Activated CD8-positive, alpha-beta memory T cell treated with anti-CD3 and anti-CD28 coated beads, Interleukin-2, amount 10 ng/mL, durations not matched to agents 7 days and 5 days (primary cell): Measurements from ENCODE around the gene DACT3. TPM values are rescaled to one million over a fixed set of nuclear protein-coding genes. Genes with fewer than 3 reads are reported as not detected.

Source experiments
- ATAC-seq: fragments of 150-1000 bp; cut with Tn5 transposase; one replicate; pipeline ENCODE4 v1.10.0; 2021; ENCODE audit warnings: moderate library complexity
- CTCF ChIA-PET: fragments of 350-600 bp; sonication (Branson Sonifier 250); formaldehyde crosslinking; loops from one replicate; lab custom pipeline; 2021; ENCODE audit warnings: antibody characterized with exemption; lab: Charles Lee
- DNase-seq: peaks from one replicate; pipeline ENCODE4 v3.0.0-alpha.2; 2020
- H3K27ac Mint-ChIP-seq: one replicate; pipeline ENCODE4 v1.8.0; 2021; ENCODE audit warnings: mild to moderate bottlenecking, mixed read lengths
- H3K27me3 Mint-ChIP-seq: one replicate; pipeline ENCODE4 v1.8.0; 2021; ENCODE audit warnings: mixed read lengths
- H3K36me3 Mint-ChIP-seq: one replicate; pipeline ENCODE4 v1.8.0; 2021; ENCODE audit warnings: mild to moderate bottlenecking, mixed read lengths
- H3K4me1 Mint-ChIP-seq: one replicate; pipeline ENCODE4 v1.8.0; 2021; ENCODE audit warnings: mixed read lengths
- H3K4me3 Mint-ChIP-seq: one replicate; pipeline ENCODE4 v1.8.0; 2021; ENCODE audit warnings: mild to moderate bottlenecking, moderate library complexity, mixed read lengths
- H3K9me3 Mint-ChIP-seq: one replicate; pipeline ENCODE4 v1.8.0; 2022; ENCODE audit warnings: low read depth, mixed read lengths
- total RNA-seq, 2 experiments: library from RNA; stranded (reverse); gene quantifications; one replicate each; pipeline ENCODE4 v1.2.3, GENCODE V29; 2021

DACT3 gene, protein sequence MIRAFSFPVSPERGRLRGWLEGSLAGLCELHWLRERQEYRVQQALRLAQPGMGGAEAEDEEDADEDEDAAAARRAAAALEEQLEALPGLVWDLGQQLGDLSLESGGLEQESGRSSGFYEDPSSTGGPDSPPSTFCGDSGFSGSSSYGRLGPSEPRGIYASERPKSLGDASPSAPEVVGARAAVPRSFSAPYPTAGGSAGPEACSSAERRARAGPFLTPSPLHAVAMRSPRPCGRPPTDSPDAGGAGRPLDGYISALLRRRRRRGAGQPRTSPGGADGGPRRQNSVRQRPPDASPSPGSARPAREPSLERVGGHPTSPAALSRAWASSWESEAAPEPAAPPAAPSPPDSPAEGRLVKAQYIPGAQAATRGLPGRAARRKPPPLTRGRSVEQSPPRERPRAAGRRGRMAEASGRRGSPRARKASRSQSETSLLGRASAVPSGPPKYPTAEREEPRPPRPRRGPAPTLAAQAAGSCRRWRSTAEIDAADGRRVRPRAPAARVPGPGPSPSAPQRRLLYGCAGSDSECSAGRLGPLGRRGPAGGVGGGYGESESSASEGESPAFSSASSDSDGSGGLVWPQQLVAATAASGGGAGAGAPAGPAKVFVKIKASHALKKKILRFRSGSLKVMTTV
- total RNA-seq = 1 to 10 TPM in 1 of 2 experiments, under 1 TPM in 1; 0.12 to 1.2 TPM

- CTCF ChIA-PET = interaction anchor here (0.9 to 6.8 kb wide), 26 partner anchors 10 to 352 kb away, joined by 3 to 169 read pairs (median 8); partner anchors contain the start of genes CALM3 and GNG8
- peaks cover 37% of the 10 kb centered on the region for H3K27me3 Mint-ChIP-seq
- H3K4me1 Mint-ChIP-seq = peaks cover 17% of the 10 kb centered on the region
- H3K36me3 Mint-ChIP-seq = no peaks in the 10 kb centered on the region
- ATAC-seq = peak; percentile 94
- peak within 1 kb of the TSS; percentile 76 for H3K27ac Mint-ChIP-seq
- DNase-seq = peak; percentile 100
- H3K9me3 Mint-ChIP-seq = no peaks in the 10 kb centered on the region
- H3K4me3 Mint-ChIP-seq = peak within 1 kb of the TSS; percentile 67
These were observed at the start of gene DACT3 for GRCh38 chr19:46661020-46661731. Gene DACT3, minus strand, starts transcription at chr19:46661182. Its CDS starts 118 bp downstream, at chr19:46661064.

GRCh38 chr19:46710687-46711086 is 49.7 kb upstream of the DACT3 start:
- H3K9me3 Mint-ChIP-seq = no peaks in the 10 kb centered on the region
- H3K27ac Mint-ChIP-seq = no peak overlapping the region
- H3K36me3 Mint-ChIP-seq = peaks cover 57% of the 10 kb centered on the region
- ATAC-seq (no peak), DNase-seq (no peak)
- H3K4me1 Mint-ChIP-seq = peaks cover 18% of the 10 kb centered on the region
- CTCF ChIA-PET = interaction anchor here (1.1 to 1.4 kb wide), 5 partner anchors 13 to 48 kb away, joined by 4 to 6 read pairs (median 4); no protein-coding TSS in a partner anchor
- H3K4me3 Mint-ChIP-seq = no peak overlapping the region
- H3K27me3 Mint-ChIP-seq = no peaks in the 10 kb centered on the region

GRCh38 chr19:46704379-46705076 is 43.5 kb upstream of the DACT3 start:
- CTCF ChIA-PET = interaction anchor here (0.6 to 6.2 kb wide), 27 partner anchors 10 to 914 kb away, joined by 3 to 86 read pairs (median 4); partner anchors contain the start of genes DACT3 and PRKD2
- no peaks in the 10 kb centered on the region for H3K27me3 Mint-ChIP-seq
- H3K4me3 Mint-ChIP-seq = no peak overlapping the region
- H3K36me3 Mint-ChIP-seq = peaks cover 50% of the 10 kb centered on the region
- H3K4me1 Mint-ChIP-seq = peaks cover 6% of the 10 kb centered on the region
- H3K27ac Mint-ChIP-seq = peak overlapping the region; percentile 67
- DNase-seq (peak; percentile 90), ATAC-seq (peak; percentile 88)
- H3K9me3 Mint-ChIP-seq = no peaks in the 10 kb centered on the region

DNA sequence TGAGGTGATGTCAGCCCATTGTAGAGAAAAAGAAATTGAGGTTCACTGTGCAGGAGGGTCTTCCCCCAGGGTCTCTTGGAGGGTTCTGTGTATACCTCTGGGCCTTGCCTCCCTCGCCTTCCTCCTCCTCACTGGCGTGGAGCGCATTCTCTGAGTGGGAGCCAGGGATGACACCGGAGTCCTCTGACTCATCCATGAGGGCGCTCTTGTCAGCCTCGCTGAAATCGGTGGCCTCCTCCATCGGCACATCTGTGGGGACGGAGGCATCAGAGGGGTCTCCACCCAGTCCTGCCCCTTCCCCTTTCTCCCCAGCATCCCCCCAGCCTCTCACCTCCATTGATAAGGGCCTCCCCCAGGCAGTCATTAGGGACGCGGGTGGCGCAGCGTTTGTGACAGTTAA is 39.7 kb upstream of the DACT3 start:
- Mint-ChIP-seq H3K4me3 (no peak overlapping the region), H3K9me3 (no peaks in the 10 kb centered on the region), H3K27me3 (no peaks in the 10 kb centered on the region), H3K36me3 (peaks cover 55% of the 10 kb centered on the region), H3K27ac (no peak overlapping the region), H3K4me1 (peaks cover 3% of the 10 kb centered on the region)
- DNase-seq (no peak), ATAC-seq (no peak)
- CTCF ChIA-PET = interaction anchor here (1.0 kb wide), 1 partner anchor 53 kb away, joined by 3 read pairs; no protein-coding TSS in a partner anchor

GRCh38 chr19:46698395-46699321 is 37.7 kb upstream of the DACT3 start:
- no peaks in the 10 kb centered on the region for H3K9me3 Mint-ChIP-seq
- H3K4me1 Mint-ChIP-seq = no peaks in the 10 kb centered on the region
- ATAC-seq = no peak
- H3K4me3 Mint-ChIP-seq = no peak overlapping the region
- CTCF ChIA-PET = interaction anchor here (1.3 to 1.9 kb wide), 2 partner anchors 13 to 30 kb away, joined by 3 to 5 read pairs; no protein-coding TSS in a partner anchor
- H3K27me3 Mint-ChIP-seq = no peaks in the 10 kb centered on the region
- no peak for DNase-seq
- no peak overlapping the region for H3K27ac Mint-ChIP-seq
- H3K36me3 Mint-ChIP-seq = peaks cover 60% of the 10 kb centered on the region

DNA sequence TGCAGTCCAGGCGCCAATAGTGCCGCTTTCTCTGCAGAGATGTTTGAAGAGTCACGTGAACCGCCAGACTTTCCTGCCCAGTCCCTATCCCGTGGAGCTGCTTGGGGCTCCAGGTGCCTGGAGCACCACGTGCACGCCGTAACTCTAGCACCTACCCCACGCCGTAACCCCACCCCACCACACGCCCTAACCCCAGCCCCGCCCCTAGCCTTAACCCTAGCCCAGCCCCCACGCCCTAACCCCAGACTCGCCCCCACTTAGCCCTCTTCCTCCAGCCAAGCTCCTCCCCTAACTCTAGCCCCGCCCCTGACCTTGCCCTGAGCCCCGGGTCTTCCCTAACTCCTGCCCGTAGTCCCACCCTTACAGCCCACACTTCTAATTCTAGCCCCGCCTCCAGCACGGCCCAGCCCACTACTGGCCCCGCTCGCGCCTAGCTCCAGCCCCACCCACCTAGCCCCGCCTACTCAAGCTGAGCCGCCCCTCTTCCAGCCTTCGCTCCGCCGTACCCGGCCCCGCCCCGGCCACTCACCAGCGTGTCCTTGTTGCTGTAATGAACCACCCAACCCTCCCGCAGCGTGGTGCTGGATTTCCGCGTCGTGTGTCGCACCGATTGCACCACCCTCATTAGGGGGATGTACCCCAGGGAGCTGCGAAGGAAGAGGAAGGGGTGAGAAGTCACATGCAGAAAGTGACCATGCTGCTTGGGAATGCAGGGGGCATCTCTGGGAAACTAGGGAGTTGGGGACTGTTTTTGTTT is 36.4 kb upstream of the DACT3 start:
- peak; percentile 51 for DNase-seq
- Mint-ChIP-seq H3K27ac (no peak overlapping the region), H3K9me3 (no peaks in the 10 kb centered on the region), H3K36me3 (peaks cover 70% of the 10 kb centered on the region), H3K27me3 (no peaks in the 10 kb centered on the region), H3K4me1 (no peaks in the 10 kb centered on the region), H3K4me3 (no peak overlapping the region)
- peak; percentile 57 for ATAC-seq
- CTCF ChIA-PET = interaction anchor here (1.0 to 1.9 kb wide), 2 partner anchors 14 to 30 kb away, joined by 3 to 5 read pairs; no protein-coding TSS in a partner anchor

- no peaks in the 10 kb centered on the region for H3K9me3 Mint-ChIP-seq
- ATAC-seq (no peak), DNase-seq (no peak)
- H3K4me1 Mint-ChIP-seq = no peaks in the 10 kb centered on the region
- H3K27ac Mint-ChIP-seq = no peak overlapping the region
- no peak overlapping the region for H3K4me3 Mint-ChIP-seq
- peaks cover 73% of the 10 kb centered on the region for H3K36me3 Mint-ChIP-seq
- H3K27me3 Mint-ChIP-seq = no peaks in the 10 kb centered on the region
- CTCF ChIA-PET = interaction anchor here (0.6 to 1.9 kb wide), 3 partner anchors 14 to 429 kb away, joined by 3 to 5 read pairs (median 3); no protein-coding TSS in a partner anchor
These were observed 35.9 kb upstream of the DACT3 start for GRCh38 chr19:46696866-46697203.

- CTCF ChIA-PET = interaction anchor here (0.6 kb wide), 1 partner anchor 430 kb away, joined by 3 read pairs; no protein-coding TSS in a partner anchor
- Mint-ChIP-seq H3K4me3 (no peak overlapping the region), H3K9me3 (no peaks in the 10 kb centered on the region), H3K27me3 (no peaks in the 10 kb centered on the region), H3K4me1 (no peaks in the 10 kb centered on the region), H3K27ac (no peak overlapping the region), H3K36me3 (peaks cover 76% of the 10 kb centered on the region)
- no peak for ATAC-seq
- DNase-seq = no peak
These were observed 35.1 kb upstream of the DACT3 start for GRCh38 chr19:46696052-46696451.

- CTCF ChIA-PET = no interaction called here
- no peak for DNase-seq
- no peaks in the 10 kb centered on the region for H3K4me1 Mint-ChIP-seq
These were observed 32.8 kb upstream of the DACT3 start for GRCh38 chr19:46693760-46694159.

DNA sequence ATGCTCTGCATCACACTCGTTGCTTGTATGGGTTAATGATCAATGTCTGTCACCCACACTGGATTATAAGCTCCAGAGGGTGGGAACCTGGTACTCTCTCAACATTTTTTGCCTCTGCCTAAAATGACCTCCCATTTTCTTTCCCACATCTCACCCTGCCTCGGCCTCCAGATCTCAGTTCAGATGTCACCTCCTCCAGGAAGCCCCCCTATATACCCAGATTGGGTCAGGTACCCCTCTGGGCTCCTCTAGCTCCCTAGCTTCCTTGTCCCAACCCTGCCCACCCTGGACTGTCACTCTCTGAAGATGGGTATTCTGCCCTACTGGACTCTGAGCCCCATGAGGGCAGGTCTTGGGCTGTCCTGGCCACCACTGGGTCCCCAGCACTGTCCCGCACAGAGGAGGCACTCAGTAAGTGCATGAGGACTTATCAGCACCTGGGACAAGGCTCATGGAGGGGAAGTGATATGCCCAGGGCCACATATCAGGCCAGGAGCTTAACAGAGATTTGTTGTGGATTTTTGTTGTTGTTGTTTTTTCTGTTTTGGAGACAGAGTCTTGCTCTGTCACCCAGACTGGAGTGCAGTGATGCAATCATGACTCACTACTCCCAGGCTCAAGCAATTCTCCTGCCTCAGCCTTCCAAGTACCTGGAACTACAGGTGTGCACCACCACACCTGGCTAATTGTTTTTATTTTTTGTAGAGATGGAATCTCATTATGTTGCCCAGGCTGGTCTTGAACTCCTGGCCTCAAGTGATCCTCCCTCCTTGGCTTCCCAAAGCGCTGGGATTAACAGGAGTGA is 32.1 kb upstream of the DACT3 start:
- no peaks in the 10 kb centered on the region for H3K9me3 Mint-ChIP-seq
- no peaks in the 10 kb centered on the region for H3K4me1 Mint-ChIP-seq
- no peak overlapping the region for H3K27ac Mint-ChIP-seq
- DNase-seq (no peak), ATAC-seq (no peak)
- no peak overlapping the region for H3K4me3 Mint-ChIP-seq
- peaks cover 74% of the 10 kb centered on the region for H3K36me3 Mint-ChIP-seq
- CTCF ChIA-PET = interaction anchor here (0.8 to 1.1 kb wide), 3 partner anchors 11 to 37 kb away, joined by 3 read pairs; no protein-coding TSS in a partner anchor
- H3K27me3 Mint-ChIP-seq = no peaks in the 10 kb centered on the region

More at GRCh38 chr19:46693760-46694159, 32.8 kb upstream of the DACT3 start:
- ATAC-seq = no peak
- Mint-ChIP-seq H3K4me3 (no peak overlapping the region), H3K36me3 (peaks cover 79% of the 10 kb centered on the region), H3K9me3 (no peaks in the 10 kb centered on the region), H3K27ac (no peak overlapping the region), H3K27me3 (no peaks in the 10 kb centered on the region)
